Measurements from ENCODE around the gene CST5. TPM values are rescaled to one million over a fixed set of nuclear protein-coding genes. Genes with fewer than 3 reads are reported as not detected.

The CST5 gene
- total and polyA plus RNA-seq, 4 donors = not detected

DNA sequence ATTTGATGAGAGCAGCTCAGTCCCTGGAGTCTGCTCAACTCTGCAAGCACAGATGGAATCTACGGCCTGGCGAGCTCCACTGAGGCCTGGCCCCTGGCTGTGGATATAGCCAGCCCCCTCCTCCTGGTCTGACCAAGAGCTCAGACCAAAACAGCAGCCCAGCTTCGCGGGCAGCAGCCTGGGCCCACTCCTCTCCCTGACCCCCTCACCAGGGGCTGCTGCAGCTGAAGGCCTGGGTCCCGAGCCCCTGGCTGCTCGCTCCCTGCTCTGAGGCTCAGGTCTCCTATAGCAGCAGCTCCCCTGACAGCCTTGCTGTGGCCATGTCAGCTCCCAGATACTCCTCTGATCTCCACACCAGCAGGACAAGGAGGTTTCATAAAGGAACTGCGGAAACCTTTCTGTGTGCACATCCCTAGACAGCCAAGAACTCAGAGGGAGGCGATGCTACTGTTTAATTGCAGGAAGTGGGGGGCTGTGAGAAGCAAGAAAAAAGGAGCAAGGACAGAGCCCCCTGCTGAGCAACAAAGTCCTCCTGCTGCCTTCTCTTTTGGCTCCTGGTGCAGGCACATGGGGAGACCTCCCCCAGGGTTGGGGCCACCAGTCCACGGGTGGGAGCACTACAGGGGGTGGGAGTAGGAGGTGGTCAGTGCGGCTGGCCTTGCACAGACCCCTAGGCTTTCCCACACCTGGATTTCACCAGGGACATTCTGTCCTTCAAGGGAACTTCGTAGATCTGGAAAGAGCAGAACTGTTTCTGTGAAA, 38.7 kb upstream of the CST5 start:
- DNase-seq (ENCODE audit: low spot score) = no peak
- WGBS = 75% methylated on average over 11 of the region's 11 CpGs

More for the DNA sequence above, 38.7 kb upstream of the CST5 start:
- Histone ChIP-seq H3K27me3 (ENCODE audit: control insufficient read depth in 4 of 4, insufficient read depth in 4 of 4, low read length in 3 of 4) (peaks cover 0 to 2% (median 0%) of the 10 kb centered on the region in 4 donors), H3K36me3 (ENCODE audit: control insufficient read depth in 4 of 4, insufficient read depth in 3 of 4, low read depth in 1 of 4, low read length in 3 of 4) (no peaks in the 10 kb centered on the region), H3K9me3 (ENCODE audit: control insufficient read depth in 4 of 4, low read length in 3 of 4) (no peaks in the 10 kb centered on the region), H3K27ac (ENCODE audit: low read depth in 1 of 2, low read length in 2 of 2) (no peak overlapping the region), H3K4me1 (ENCODE audit: control insufficient read depth in 4 of 4, insufficient read depth in 4 of 4, low read length in 3 of 4) (no peaks in the 10 kb centered on the region), H3K9ac (ENCODE audit: low read depth in 1 of 2, low read length in 2 of 2) (no peak overlapping the region), H3K4me3 (ENCODE audit: low read depth in 1 of 3, low read length in 3 of 3) (no peak overlapping the region)
- TF ChIP-seq FOXA2 (IDR thresholded peaks at IDR 0.05) (no peak), CTCF (IDR thresholded peaks at IDR 0.05; ENCODE audit: low read depth, low read length, missing input control) (no peak), GABPA (IDR thresholded peaks at IDR 0.05 in 1 of 2, conservative IDR thresholded peaks at IDR 0.05 in 1 of 2) (no peak), FOXA1 (IDR thresholded peaks at IDR 0.05) (no peak), RXRA (IDR thresholded peaks at IDR 0.05) (no peak), EGR1 (IDR thresholded peaks at IDR 0.05; ENCODE audit: low read depth in 2 of 2) (no peak), RAD21 (IDR thresholded peaks at IDR 0.05) (no peak), HNF4A (conservative IDR thresholded peaks at IDR 0.05) (no peak), YY1 (IDR thresholded peaks at IDR 0.05) (no peak), TAF1 (conservative IDR thresholded peaks at IDR 0.05) (no peak), SP1 (IDR thresholded peaks at IDR 0.05) (no peak), REST (IDR thresholded peaks at IDR 0.05) (no peak)
- TF ChIP-seq, protein P1, sequence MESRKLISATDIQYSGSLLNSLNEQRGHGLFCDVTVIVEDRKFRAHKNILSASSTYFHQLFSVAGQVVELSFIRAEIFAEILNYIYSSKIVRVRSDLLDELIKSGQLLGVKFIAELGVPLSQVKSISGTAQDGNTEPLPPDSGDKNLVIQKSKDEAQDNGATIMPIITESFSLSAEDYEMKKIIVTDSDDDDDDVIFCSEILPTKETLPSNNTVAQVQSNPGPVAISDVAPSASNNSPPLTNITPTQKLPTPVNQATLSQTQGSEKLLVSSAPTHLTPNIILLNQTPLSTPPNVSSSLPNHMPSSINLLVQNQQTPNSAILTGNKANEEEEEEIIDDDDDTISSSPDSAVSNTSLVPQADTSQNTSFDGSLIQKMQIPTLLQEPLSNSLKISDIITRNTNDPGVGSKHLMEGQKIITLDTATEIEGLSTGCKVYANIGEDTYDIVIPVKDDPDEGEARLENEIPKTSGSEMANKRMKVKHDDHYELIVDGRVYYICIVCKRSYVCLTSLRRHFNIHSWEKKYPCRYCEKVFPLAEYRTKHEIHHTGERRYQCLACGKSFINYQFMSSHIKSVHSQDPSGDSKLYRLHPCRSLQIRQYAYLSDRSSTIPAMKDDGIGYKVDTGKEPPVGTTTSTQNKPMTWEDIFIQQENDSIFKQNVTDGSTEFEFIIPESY (IDR thresholded peaks at IDR 0.05) = no peak
